ENCODE data around the gene DAPK3.
"Not testable (repeated sequence)": the region's sequence is repeated elsewhere in the genome, so short reads cannot be mapped to it uniquely, and the experiment has no call there.

Gene DAPK3

GRCh38 chr19:3952755-3953276 lies 18.1 kb downstream of the DAPK3 start:
- DNase-seq = not testable (repeated sequence)

GRCh38 chr19:3950871-3951861 lies 19.7 kb downstream of the DAPK3 start:
- no peak for DNase-seq

- DNase-seq = no peak
Observed at GRCh38 chr19:3949997-3950859, 20.7 kb downstream of the DAPK3 start.

- no peak for DNase-seq
Observed at GRCh38 chr19:3949294-3949693, 21.6 kb downstream of the DAPK3 start.

- not testable (repeated sequence) for DNase-seq
Observed at GRCh38 chr19:3947316-3947933, 23.5 kb downstream of the DAPK3 start.

GRCh38 chr19:3945838-3946237 lies 25.1 kb downstream of the DAPK3 start:
- no peak for DNase-seq

GRCh38 chr19:3944018-3944721 lies 26.7 kb downstream of the DAPK3 start:
- DNase-seq = no peak

GRCh38 chr19:3942790-3943409 lies 28.0 kb downstream of the DAPK3 start:
- no peak for DNase-seq

- not testable (repeated sequence) for DNase-seq
Observed at GRCh38 chr19:3938300-3938950, 32.5 kb downstream of the DAPK3 start.

GRCh38 chr19:3936506-3937442 lies 34.1 kb downstream of the DAPK3 start:
- no peak for DNase-seq

- no peak for DNase-seq
Observed at GRCh38 chr19:3932931-3933810, 37.7 kb downstream of the DAPK3 start, which contains the start of gene NMRK2. NMRK2 (plus strand) TSS chr19:3933069; CDS start chr19:3933672, 603 bp downstream.

- DNase-seq = no peak
Observed at GRCh38 chr19:3931041-3931440, 39.9 kb downstream of the DAPK3 start.

- no peak for DNase-seq
Observed at GRCh38 chr19:3923912-3924311, 47.0 kb downstream of the DAPK3 start.

- no peak for DNase-seq
Observed at GRCh38 chr19:3923096-3923758, 47.7 kb downstream of the DAPK3 start.

- no peak for DNase-seq
Observed at GRCh38 chr19:3919793-3920192, 51.1 kb downstream of the DAPK3 start.

GRCh38 chr19:3916033-3916432 lies 54.9 kb downstream of the DAPK3 start:
- no peak for DNase-seq

GRCh38 chr19:3914199-3914598 lies 56.7 kb downstream of the DAPK3 start:
- DNase-seq = no peak

- no peak for DNase-seq
Observed at GRCh38 chr19:3910105-3910504, 60.8 kb downstream of the DAPK3 start.
